ENCODE measurements around the gene MIPEP. TPM values are rescaled to one million over a fixed set of nuclear protein-coding genes. Genes with fewer than 3 reads are reported as not detected.

MIPEP gene
- total RNA-seq, 1 experiment from 2014 or later, result 25.4 TPM

DNA sequence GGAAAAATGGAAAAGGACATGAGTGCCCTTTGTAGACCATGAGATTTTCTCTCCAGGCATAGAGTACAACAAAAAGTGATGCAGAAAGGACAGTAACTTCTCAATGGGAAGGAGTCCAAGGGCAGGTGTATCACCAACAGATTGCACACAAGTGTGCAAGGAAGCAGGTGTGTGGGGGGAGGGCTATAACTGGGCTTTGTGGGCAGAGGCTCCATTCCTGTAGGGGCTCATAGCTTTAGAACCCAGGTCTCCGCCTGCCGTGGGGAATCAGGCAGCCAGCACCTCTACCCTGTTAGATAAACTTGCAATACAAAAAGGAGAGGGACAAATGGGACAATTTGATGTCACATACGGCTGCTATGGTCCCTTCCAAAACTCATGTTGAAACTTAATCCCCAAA is 119.8 kb downstream of the MIPEP start:
- no peaks in the 10 kb centered on the region for H3K27me3 ChIP-seq (replicated peaks; ENCODE audit: insufficient read depth, low read depth, low read length, poor library complexity)
- no peaks in the 10 kb centered on the region for H3K4me1 ChIP-seq (ENCODE audit: insufficient read depth, low read length, poor library complexity, severe bottlenecking)
- H3K36me3 ChIP-seq (ENCODE audit: insufficient read depth, low read length, poor library complexity, severe bottlenecking), result no peaks in the 10 kb centered on the region
- CTCF ChIA-PET, result no interaction called here
- BruUV-seq (replicated peaks), result no TSS peak
- POLR2A ChIA-PET (ENCODE audit: low non-redundant PET), result no interaction called here
- H3K27ac ChIP-seq (ENCODE audit: low read depth, low read length, poor library complexity, severe bottlenecking), result no peak overlapping the region
- H3K9me3 ChIP-seq (ENCODE audit: low read depth, low read length, poor library complexity, severe bottlenecking), result no peaks in the 10 kb centered on the region
- intact Hi-C loops (cut with micrococcal nuclease; ENCODE audit: unreplicated experiment), result no loop called here
- no peak for DNase-seq (ENCODE audit: low spot score)
- TF ChIP-seq, protein P1, sequence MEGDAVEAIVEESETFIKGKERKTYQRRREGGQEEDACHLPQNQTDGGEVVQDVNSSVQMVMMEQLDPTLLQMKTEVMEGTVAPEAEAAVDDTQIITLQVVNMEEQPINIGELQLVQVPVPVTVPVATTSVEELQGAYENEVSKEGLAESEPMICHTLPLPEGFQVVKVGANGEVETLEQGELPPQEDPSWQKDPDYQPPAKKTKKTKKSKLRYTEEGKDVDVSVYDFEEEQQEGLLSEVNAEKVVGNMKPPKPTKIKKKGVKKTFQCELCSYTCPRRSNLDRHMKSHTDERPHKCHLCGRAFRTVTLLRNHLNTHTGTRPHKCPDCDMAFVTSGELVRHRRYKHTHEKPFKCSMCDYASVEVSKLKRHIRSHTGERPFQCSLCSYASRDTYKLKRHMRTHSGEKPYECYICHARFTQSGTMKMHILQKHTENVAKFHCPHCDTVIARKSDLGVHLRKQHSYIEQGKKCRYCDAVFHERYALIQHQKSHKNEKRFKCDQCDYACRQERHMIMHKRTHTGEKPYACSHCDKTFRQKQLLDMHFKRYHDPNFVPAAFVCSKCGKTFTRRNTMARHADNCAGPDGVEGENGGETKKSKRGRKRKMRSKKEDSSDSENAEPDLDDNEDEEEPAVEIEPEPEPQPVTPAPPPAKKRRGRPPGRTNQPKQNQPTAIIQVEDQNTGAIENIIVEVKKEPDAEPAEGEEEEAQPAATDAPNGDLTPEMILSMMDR (conservative IDR thresholded peaks at IDR 0.05; ENCODE audit: low read depth, low read length), result no peak
- no peak for TF ChIP-seq EZH2 (IDR thresholded peaks at IDR 0.05; ENCODE audit: borderline replicate concordance, low read depth, low read length, poor library complexity, severe bottlenecking)
- H3K4me3 ChIP-seq (ENCODE audit: low read depth, low read length, poor library complexity, severe bottlenecking), result no peak overlapping the region

DNA sequence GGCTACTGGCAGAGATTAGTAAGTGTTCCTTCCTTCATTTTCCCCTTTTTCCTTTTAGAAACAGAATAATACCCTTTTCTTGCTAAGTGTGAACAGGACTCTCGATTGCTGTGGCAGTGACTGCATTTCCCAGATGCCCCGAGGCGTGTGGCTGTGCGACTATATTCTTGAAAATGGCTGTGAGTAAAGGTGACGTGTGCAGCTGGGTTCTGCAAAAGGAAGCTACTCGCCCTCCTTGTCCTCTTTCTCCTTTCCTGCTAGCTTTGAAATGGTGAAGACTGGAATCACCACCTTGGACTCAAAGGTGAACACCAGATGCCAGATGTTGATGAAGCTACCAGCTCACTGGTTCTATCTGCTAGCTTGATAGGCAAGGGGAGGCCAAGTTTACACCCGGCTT is 121.4 kb downstream of the MIPEP start:
- DNase-seq (ENCODE audit: low spot score), result no peak
- Histone ChIP-seq H3K4me1 (ENCODE audit: insufficient read depth, low read length, poor library complexity, severe bottlenecking) (no peaks in the 10 kb centered on the region), H3K27me3 (replicated peaks; ENCODE audit: insufficient read depth, low read depth, low read length, poor library complexity) (no peaks in the 10 kb centered on the region), H3K4me3 (ENCODE audit: low read depth, low read length, poor library complexity, severe bottlenecking) (no peak overlapping the region), H3K9me3 (ENCODE audit: low read depth, low read length, poor library complexity, severe bottlenecking) (no peaks in the 10 kb centered on the region), H3K36me3 (ENCODE audit: insufficient read depth, low read length, poor library complexity, severe bottlenecking) (no peaks in the 10 kb centered on the region), H3K27ac (ENCODE audit: low read depth, low read length, poor library complexity, severe bottlenecking) (no peak overlapping the region)
- intact Hi-C loops (cut with micrococcal nuclease; ENCODE audit: unreplicated experiment), result no loop called here
- ChIA-PET CTCF (no interaction called here), POLR2A (ENCODE audit: low non-redundant PET) (no interaction called here)
- TF ChIP-seq, protein P1 (conservative IDR thresholded peaks at IDR 0.05; ENCODE audit: low read depth, low read length), result no peak
- no peak for TF ChIP-seq EZH2 (IDR thresholded peaks at IDR 0.05; ENCODE audit: borderline replicate concordance, low read depth, low read length, poor library complexity, severe bottlenecking)
- BruUV-seq (replicated peaks), result no TSS peak

DNA sequence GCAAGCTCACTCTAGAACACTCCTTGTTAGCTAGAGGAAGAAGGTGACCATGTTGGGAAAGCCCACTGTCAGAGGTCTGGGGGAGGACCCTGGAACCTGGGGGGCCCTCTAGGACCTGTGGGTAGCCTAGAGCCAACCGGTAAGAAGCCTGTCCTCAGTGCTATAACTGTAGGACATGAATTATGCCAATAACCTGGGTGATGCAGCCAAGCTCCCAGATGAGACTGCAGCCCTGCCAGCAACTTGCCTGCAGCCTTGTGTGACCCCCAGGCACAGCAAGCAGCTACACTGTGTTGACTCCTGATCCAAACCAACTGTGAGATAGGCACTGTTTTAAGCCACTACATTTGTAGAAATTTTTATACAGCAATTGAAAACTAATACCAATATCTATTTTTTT is 122.3 kb downstream of the MIPEP start:
- H3K36me3 ChIP-seq (ENCODE audit: insufficient read depth, low read length, poor library complexity, severe bottlenecking), result no peaks in the 10 kb centered on the region
- no peaks in the 10 kb centered on the region for H3K9me3 ChIP-seq (ENCODE audit: low read depth, low read length, poor library complexity, severe bottlenecking)
- no peaks in the 10 kb centered on the region for H3K27me3 ChIP-seq (replicated peaks; ENCODE audit: insufficient read depth, low read depth, low read length, poor library complexity)
- CTCF ChIA-PET, result no interaction called here
- no peak overlapping the region for H3K27ac ChIP-seq (ENCODE audit: low read depth, low read length, poor library complexity, severe bottlenecking)
- TF ChIP-seq, protein P1 (conservative IDR thresholded peaks at IDR 0.05; ENCODE audit: low read depth, low read length), result no peak
- no peak for TF ChIP-seq EZH2 (IDR thresholded peaks at IDR 0.05; ENCODE audit: borderline replicate concordance, low read depth, low read length, poor library complexity, severe bottlenecking)
- no peaks in the 10 kb centered on the region for H3K4me1 ChIP-seq (ENCODE audit: insufficient read depth, low read length, poor library complexity, severe bottlenecking)
- BruUV-seq (replicated peaks), result no TSS peak
- H3K4me3 ChIP-seq (ENCODE audit: low read depth, low read length, poor library complexity, severe bottlenecking), result no peak overlapping the region
- no peak for DNase-seq (ENCODE audit: low spot score)
- POLR2A ChIA-PET (ENCODE audit: low non-redundant PET), result no interaction called here
- intact Hi-C loops (cut with micrococcal nuclease; ENCODE audit: unreplicated experiment), result no loop called here
